Esophagus mucosa (tissue), 1 donor: Measurements from ENCODE around the gene TENT4B. TPM values are rescaled to one million over a fixed set of nuclear protein-coding genes. Genes with fewer than 3 reads are reported as not detected.
A peak's percentile ranks its signal among the peaks of the same experiment; 100 is the strongest.
"Not testable (repeated sequence)": the region's sequence is repeated elsewhere in the genome, so short reads cannot be mapped to it uniquely, and the experiment has no call there.

Source experiments
- ATAC-seq: fragments of 200-7000 bp; cut with Tn5 transposase; one replicate; pipeline ENCODE4 v1.9.1; 2020
- total RNA-seq: library from RNA; stranded (reverse); gene quantifications from one replicate; pipeline ENCODE4 v1.2.4, GENCODE V29; 2023
- donor health status: DM: yes; HTN: yes; CAD: no.

TENT4B gene
- total RNA-seq, 1 donor from 2014 or later = 6.7 TPM

GRCh38 chr16:50155925-50156324 is 2.8 kb downstream of the TENT4B start:
- no peak for ATAC-seq

- ATAC-seq = no peak
These were observed 3.5 kb downstream of the TENT4B start for GRCh38 chr16:50156590-50156989.

DNA sequence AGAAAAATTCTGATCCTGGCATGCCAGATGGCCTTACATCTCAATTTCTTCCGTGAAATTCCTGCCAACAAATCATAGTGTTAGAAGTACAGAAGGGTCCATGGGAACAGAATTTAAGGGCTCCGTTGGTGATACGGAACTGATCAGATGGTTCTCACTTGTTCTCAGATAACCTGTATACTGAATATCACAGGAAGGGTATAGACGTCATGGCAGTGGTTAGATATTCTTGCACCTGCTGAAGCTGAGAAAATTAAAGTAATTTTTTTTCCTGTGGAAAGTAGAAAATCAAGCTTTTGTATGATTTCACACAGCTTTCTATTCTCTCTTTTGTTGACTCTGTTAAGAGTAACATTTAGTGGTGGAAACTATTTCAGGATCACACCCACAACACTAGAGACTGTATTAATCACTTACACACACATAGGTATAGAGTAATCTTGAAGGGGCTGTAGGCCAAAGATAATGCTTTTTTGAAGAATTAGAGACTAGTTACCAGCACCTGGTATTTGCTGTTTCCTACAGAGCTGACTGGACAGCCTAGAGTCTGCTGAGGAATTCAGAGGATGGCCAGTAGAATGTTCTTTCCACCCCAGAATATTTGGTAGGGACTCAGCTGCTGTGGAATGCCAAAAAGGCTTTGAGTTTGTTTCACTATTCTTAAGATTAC is 7.5 kb downstream of the TENT4B start:
- ATAC-seq = no peak

DNA sequence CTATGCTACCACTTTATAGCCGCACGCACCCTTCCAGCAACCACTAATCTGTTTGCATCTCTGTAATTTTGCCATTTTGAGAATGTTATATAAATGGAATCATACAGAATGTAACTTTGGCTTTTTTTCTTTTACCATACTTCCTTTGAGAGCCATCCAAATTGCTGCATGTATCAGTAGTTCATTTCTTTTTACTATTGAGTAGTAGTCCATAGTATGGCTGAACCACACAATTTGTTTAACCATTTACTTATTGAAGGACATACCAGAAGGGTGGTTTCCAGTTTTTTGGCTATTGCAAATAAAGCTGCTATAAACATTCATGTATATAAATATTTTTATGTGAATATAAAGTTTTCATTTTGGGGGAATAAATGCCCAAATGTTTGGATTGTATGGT is 8.8 kb downstream of the TENT4B start:
- ATAC-seq = no peak

DNA sequence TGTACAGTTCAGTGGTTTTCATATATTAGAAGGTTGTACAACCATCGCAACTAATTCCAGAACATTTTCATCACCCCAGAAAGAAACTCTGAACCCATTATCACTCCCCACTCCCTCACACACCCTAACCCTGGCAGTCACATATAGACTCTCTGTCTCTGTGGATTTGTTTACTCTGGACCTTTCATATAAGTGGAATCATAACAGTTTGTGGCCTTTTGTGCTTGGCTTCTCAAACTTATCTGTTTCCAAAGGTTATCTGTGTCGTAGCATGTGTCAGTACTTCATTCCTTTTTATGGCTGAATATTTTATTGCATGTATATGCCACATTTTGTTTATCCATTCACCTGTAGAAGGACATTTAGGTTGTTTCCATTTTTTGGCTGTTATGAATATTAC is 12.4 kb downstream of the TENT4B start:
- ATAC-seq = no peak

DNA sequence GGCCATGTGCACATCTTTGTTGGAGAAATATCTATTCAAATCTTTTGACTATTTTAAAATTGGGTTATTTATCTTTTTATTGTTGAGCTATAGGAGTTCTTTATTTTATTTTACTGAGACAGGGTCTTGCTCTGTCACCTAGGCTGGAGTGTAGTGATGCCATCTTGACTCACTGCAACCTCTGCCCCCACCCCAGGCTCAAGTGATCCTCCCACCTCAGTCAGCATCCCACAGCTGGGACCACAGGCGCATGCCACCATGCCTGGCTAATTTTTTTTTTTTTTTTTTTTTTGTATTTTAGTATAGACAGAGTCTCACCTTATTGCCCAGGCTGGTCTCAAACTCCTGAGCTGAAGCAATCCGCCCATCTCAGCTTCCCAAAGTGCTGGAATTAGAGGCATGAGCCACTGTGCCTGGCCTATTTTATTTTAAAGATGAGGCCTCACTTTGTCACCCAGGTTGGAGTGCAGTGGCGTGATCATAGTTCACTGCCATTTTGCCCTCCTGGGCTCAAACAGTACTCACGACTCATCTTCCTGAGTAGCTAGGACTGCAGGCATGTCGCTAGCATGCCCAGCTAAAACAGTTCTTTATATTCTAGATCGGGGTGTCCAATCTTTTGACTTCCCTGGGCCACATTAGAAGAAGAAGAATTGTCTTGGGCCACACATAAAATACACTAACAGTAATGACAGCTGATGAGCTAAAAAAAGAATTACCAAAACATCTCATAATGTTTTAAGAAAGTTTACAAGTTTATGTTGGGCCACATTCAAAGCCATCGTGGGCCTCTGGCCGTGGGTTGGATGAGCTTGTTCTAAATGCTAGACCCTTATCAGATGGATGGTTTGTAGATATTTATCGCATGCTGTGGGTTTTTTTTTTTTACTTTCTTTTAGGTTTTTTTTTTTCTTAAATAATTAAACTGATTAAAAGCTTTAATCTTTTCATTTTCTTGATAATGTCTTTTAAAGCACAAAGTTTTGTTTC is 13.7 kb downstream of the TENT4B start:
- no peak for ATAC-seq

GRCh38 chr16:50167556-50167955 is 14.4 kb downstream of the TENT4B start:
- ATAC-seq = no peak

GRCh38 chr16:50169555-50170096 is 16.5 kb downstream of the TENT4B start:
- no peak for ATAC-seq

GRCh38 chr16:50171773-50172172 is 18.7 kb downstream of the TENT4B start:
- ATAC-seq = not testable (repeated sequence)

DNA sequence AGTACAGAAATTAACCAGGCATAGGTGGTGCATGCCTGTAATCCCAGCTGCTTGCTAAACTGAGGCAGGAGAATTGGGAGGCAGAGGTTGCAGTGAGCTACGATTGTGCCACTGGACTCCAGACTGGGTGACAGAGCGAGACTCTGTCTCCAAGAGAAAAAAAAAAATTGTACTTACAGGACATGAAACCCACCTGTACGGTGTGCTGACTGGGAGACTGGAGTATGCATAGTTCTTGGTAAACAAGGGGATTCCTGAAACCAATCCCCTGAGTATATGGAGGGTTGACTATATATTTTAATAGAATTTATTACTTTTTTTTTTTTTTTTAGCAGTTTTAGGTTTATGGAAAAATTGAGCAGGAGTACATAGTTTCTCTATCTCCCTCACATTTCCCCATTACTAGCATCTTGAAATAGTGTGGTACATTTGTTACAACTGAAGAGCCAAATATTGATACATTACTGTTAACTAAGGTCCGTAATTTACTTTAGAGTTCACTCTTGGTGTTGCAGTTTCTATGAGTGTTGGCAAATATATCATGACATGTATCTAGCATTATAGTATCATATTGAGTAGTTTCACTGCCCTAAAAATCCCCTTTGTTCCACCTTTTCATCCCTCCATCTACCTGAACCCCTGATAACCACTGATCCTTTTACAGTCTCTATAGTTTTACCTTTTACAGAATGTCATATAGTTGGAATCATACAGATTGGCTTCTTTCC is 19.3 kb downstream of the TENT4B start:
- ATAC-seq = no peak

- ATAC-seq = no peak
These were observed 20.2 kb downstream of the TENT4B start for GRCh38 chr16:50173316-50173715.

DNA sequence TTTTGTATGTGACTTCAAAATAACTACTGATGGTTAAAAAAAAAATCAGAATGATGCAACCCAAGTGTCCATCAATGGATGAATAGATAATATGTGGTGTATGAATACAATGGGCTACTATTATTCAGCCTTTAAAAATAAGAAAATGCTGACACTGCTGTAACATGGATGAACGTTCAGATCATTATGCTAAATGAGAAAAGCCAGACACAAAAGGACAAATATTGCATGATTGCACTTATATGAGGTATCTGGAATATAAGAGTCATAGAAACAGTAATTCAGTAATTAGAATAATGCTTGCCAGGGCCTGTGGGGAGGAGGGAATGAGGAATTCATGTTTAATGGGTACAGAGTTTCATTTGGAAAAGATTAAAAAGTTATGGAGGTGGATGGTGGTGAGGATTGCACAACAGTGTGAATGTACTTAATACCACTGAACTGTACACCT is 25.4 kb downstream of the TENT4B start:
- no peak for ATAC-seq

- no peak for ATAC-seq
These were observed 29.3 kb downstream of the TENT4B start for GRCh38 chr16:50182441-50182840.

GRCh38 chr16:50183316-50183715 is 30.2 kb downstream of the TENT4B start:
- ATAC-seq = no peak

DNA sequence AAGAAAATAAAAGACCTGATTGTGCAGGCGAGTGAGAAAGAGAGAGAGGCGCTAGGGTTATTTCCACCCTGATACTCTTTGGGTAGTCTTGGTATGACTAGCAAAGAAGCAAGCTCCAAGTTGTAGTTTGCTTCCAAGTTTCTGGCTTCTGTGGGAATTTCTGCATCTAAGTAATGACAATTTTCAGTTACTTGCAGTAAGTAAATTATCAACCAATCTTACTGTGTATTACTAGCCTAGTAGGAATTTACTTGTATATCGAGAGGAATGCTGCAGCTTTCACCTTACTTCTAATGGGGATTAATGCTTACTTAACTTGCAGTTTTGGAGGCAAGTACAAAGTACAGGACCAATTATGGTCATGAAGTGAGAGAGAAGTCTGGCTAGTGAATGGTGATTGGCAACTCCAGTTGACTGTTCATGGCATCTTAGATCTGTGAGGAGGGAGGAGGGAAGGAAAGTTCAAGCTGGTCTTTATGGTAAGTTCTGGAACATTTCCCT is 31.9 kb downstream of the TENT4B start:
- ATAC-seq = no peak

DNA sequence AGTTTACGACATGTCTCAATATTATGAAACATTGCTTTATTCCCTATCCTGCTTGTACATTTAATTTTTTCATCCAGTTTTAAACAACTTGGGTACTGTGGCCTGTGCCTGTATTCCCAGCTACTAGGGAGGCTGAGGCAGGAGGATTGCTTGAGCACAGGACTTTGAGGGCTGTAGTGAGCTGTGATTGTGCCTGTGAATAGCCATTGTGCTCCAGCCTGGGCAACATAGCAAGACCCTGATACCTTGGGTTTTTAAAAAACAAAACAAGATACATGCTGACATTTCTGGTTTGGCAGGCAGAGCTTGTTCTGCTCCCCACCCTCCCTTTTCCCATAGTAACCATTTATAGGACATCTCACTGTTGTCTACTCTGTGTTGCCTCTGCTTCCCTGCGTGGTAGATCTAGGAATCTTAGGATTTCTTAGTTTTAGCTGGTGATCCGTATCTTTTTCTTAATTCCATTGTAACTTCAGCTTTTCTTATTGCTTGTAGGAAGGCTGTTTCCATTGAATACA is 35.6 kb downstream of the TENT4B start:
- ATAC-seq = peak; percentile 69

DNA sequence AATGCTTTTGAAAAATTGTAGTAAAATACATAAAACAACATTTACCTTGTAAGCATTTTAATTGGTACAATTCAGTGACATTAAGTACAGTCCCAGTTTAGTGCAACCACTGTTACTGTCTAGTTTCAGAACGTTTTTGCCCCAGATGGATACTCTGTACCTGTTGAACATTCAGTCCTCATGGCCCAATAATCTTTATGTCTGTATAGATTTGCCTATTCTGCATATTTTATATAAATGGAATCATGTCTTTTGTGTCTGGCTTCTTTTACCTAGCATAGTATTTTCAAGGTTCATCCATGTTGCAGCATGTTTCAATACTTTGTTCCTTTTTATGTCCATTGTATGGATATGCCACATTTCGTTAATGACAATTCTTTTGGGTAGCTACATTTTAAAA is 37.2 kb downstream of the TENT4B start:
- no peak for ATAC-seq

- ATAC-seq = no peak
These were observed 39.4 kb downstream of the TENT4B start for GRCh38 chr16:50192386-50193050.

DNA sequence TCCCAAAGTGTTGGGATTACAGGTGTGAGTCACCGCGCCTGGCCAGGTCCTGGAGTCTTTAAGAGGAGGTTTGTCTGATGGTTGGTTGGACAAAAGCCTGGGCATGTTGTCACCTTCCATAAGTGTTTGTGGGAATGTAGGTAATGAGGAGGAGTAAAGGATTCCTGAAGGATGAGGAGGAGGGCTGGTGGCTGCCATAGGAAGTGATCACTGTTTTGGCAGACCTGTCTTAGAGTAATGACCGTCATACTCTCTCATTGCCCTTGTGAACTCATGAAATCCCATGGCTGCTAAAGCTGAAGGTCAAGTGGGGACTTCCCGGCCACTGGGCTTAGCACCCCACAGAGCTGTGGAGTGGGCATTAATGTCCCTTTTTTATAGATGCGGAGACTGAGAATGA is 40.5 kb downstream of the TENT4B start:
- ATAC-seq = no peak

DNA sequence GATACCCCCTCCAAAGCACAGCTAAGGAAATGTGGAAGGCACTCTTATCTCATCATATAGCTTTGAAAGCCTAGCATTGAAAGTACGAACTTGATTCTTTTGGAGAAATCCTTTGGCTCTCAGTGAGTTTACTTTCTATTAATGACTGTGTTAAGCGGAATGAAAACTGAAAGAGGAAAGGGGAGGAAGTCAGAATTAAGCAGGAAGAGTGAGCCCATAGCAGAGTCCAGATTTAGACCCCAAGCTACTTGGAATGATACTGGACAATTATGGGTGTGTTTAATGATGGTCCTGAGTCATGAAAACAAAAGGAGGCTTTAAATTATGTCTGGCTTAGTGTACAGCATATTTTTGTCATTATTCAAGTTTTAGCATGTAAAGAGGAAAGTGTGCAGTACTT is 42.2 kb downstream of the TENT4B start:
- peak; percentile 28 for ATAC-seq

GRCh38 chr16:50195756-50196155 is 42.6 kb downstream of the TENT4B start:
- ATAC-seq = no peak

DNA sequence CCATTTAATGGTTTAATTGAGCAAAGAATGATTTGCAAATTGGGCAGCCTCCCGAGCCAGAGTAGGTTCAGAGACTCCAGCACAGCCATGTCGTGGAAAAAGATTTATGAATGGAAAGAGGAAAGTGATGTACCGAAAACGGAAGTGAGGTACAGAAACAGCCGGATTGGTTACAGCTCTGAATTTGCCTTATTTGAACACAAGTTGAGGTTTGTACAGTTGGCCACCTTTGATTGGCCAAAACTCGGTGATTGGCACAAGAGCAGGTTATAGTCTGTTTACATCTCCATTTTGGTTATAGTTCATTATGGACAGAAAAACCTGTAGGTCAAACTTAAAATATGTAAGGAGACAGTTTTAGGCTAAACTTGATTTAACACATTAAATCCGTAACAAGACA is 44.5 kb downstream of the TENT4B start:
- no peak for ATAC-seq
